H1 (cell line): ENCODE measurements around the gene SHISAL1. TPM values are rescaled to one million over a fixed set of nuclear protein-coding genes. Genes with fewer than 3 reads are reported as not detected.
A peak's percentile ranks its signal among the peaks of the same experiment; 100 is the strongest.

ENCODE experiments used
- CTCF ChIA-PET: fragments of 300-600 bp; sonication (Branson Sonifier 250); formaldehyde crosslinking; loops from one replicate; lab custom pipeline; 2021; ENCODE audit not compliant: partially characterized antibody; lab: Charles Lee
- POLR2A ChIA-PET: fragments of 300-600 bp; sonication (Branson Sonifier 250); formaldehyde crosslinking; loops from one replicate; lab custom pipeline; 2021; ENCODE audit warnings: inconsistent platforms; ENCODE audit not compliant: partially characterized antibody; lab: Charles Lee
- DNase-seq, 2 experiments: peaks; one replicate each; pipeline versions ENCODE4 v3.0.0 to v3.0.0-alpha.2; 2010 to 2022; ENCODE audit warnings: low spot score in 2 of 2, low read depth in 1 of 2, mixed read lengths in 1 of 2
- FAIRE-seq: peaks from 2 replicates; lab custom pipeline; 2011; peaks lifted over from hg19 to GRCh38; lab: Jason Lieb, UNC
- H2AFZ ChIP-seq: 2 replicates; pipeline ENCODE4 v1.8.1; 2012; ENCODE audit warnings: low read length, inconsistent platforms
- H2AK5ac ChIP-seq: 2 replicates; pipeline ENCODE4 v1.6.1; 2013; ENCODE audit warnings: low read depth, low read length
- H2BK120ac ChIP-seq: replicated peaks from 2 replicates; pipeline ENCODE3; 2013; ENCODE audit warnings: low read depth, low read length, inconsistent platforms
- H2BK12ac ChIP-seq: 2 replicates; pipeline ENCODE4 v1.6.1; 2013; ENCODE audit warnings: low read depth, low read length
- H2BK15ac ChIP-seq: 2 replicates; pipeline ENCODE4 v1.6.1; 2013; ENCODE audit warnings: low read length
- H2BK20ac ChIP-seq: 2 replicates; pipeline ENCODE4 v1.6.1; 2013; ENCODE audit warnings: low read length
- H2BK5ac ChIP-seq: 2 replicates; pipeline ENCODE4 v1.6.1; 2013; ENCODE audit warnings: low read depth, low read length
- H3K14ac ChIP-seq: 2 replicates; pipeline ENCODE4 v1.6.1; 2013; ENCODE audit warnings: inconsistent platforms; ENCODE audit not compliant: insufficient read length
- H3K18ac ChIP-seq: 2 replicates; pipeline ENCODE4 v1.6.1; 2013; ENCODE audit warnings: low read length; ENCODE audit errors: extremely low read depth
- H3K23ac ChIP-seq: 2 replicates; pipeline ENCODE4 v1.6.1; 2013; ENCODE audit warnings: inconsistent platforms; ENCODE audit not compliant: insufficient read length
- H3K23me2 ChIP-seq: 2 replicates; pipeline ENCODE4 v1.6.1; 2013; ENCODE audit warnings: low read depth, low read length
- H3K27ac ChIP-seq: 2 replicates; pipeline ENCODE4 v1.6.1; 2011; ENCODE audit warnings: low read depth, low read length, inconsistent platforms
- H3K27me3 ChIP-seq, 4 experiments: replicated peaks in 1 of 4; 1 replicate in 1 of 4; 2 replicates in 3 of 4; pipeline versions ENCODE4 v1.6.1 to v1.8.1; 2011 to 2013; ENCODE audit warnings: low read length in 3 of 4, mild to moderate bottlenecking in 3 of 4, inconsistent platforms in 2 of 4, mixed read lengths in 2 of 4, moderate library complexity in 1 of 4; ENCODE audit not compliant: control insufficient read depth in 3 of 4, insufficient read depth in 3 of 4; ENCODE audit errors: extremely low read depth in 1 of 4
- H3K36me3 ChIP-seq, 4 experiments: 2 replicates each; pipeline versions ENCODE4 v1.6.1 to v1.8.1; 2011 to 2013; ENCODE audit warnings: mild to moderate bottlenecking in 4 of 4, low read length in 3 of 4, moderate library complexity in 2 of 4, control low read depth in 1 of 4, inconsistent platforms in 1 of 4; ENCODE audit not compliant: insufficient read depth in 4 of 4, control insufficient read depth in 2 of 4
- H3K4ac ChIP-seq: replicated peaks from 2 replicates; pipeline ENCODE3; 2013; ENCODE audit warnings: low read length, low read depth, mixed read lengths, inconsistent platforms; ENCODE audit not compliant: insufficient read length
- H3K4me1 ChIP-seq, 4 experiments: replicated peaks in 1 of 4; 1 replicate in 1 of 4; 2 replicates in 3 of 4; pipeline versions ENCODE4 v1.6.1 to v1.8.1; 2011 to 2013; ENCODE audit warnings: low read length in 3 of 4, inconsistent platforms in 2 of 4, mixed read lengths in 1 of 4; ENCODE audit not compliant: insufficient read depth in 4 of 4, control insufficient read depth in 3 of 4
- H3K4me2 ChIP-seq, 2 experiments: 2 replicates each; pipeline versions ENCODE4 v1.6.1 to v1.8.1; 2011 to 2013; ENCODE audit warnings: low read depth in 2 of 2, low read length in 2 of 2, control low read depth in 1 of 2, inconsistent platforms in 1 of 2, mild to moderate bottlenecking in 1 of 2; ENCODE audit not compliant: insufficient read depth in 1 of 2
- H3K4me3 ChIP-seq, 4 experiments: fragments of 200-600, 300-600 bp in 1 of 4; sonication (generic), shearing (Covaris generic), sonication (Bioruptor Twin) in 1 of 4; 2 replicates each; pipeline versions ENCODE4 v1.5.1 to v1.8.1; 2011 to 2016; ENCODE audit warnings: low read length in 4 of 4, low read depth in 3 of 4, control low read depth in 2 of 4, inconsistent platforms in 2 of 4, mild to moderate bottlenecking in 2 of 4, mixed read lengths in 1 of 4, moderate library complexity in 1 of 4; ENCODE audit not compliant: insufficient read depth in 2 of 4; ENCODE audit errors: extremely low read depth in 1 of 4
- H3K56ac ChIP-seq: replicated peaks from 2 replicates; pipeline ENCODE3; 2013; ENCODE audit warnings: low read depth, mild to moderate bottlenecking, mixed read lengths, low read length, inconsistent platforms; ENCODE audit not compliant: insufficient read length
- H3K79me1 ChIP-seq: 2 replicates; pipeline ENCODE4 v1.6.1; 2013; ENCODE audit warnings: low read depth, low read length, control low read depth
- H3K79me2 ChIP-seq, 2 experiments: 2 replicates each; pipeline versions ENCODE4 v1.6.1 to v1.8.1; 2012 to 2013; ENCODE audit warnings: low read length in 2 of 2, mild to moderate bottlenecking in 2 of 2, inconsistent platforms in 1 of 2; ENCODE audit not compliant: insufficient read depth in 2 of 2, control insufficient read depth in 1 of 2
- H3K9ac ChIP-seq, 4 experiments: replicated peaks in 1 of 4; 1 replicate in 1 of 4; 2 replicates in 3 of 4; pipeline versions ENCODE4 v1.6.1 to v1.8.1; 2011 to 2013; ENCODE audit warnings: low read depth in 3 of 4, low read length in 3 of 4, control low read depth in 2 of 4, mild to moderate bottlenecking in 2 of 4, moderate library complexity in 2 of 4, inconsistent platforms in 1 of 4; ENCODE audit errors: extremely low read depth in 1 of 4
- H3K9me3 ChIP-seq, 2 experiments: 2 replicates each; pipeline versions ENCODE4 v1.6.1 to v1.8.1; 2012 to 2013; ENCODE audit warnings: mild to moderate bottlenecking in 2 of 2, moderate library complexity in 2 of 2, control low read depth in 1 of 2, inconsistent platforms in 1 of 2, low read depth in 1 of 2, low read length in 1 of 2, mixed read lengths in 1 of 2; ENCODE audit not compliant: insufficient read depth in 2 of 2
- H4K20me1 ChIP-seq, 2 experiments: replicated peaks in 1 of 2; 2 replicates each; pipeline versions ENCODE3 to v1.8.1; 2011 to 2013; ENCODE audit warnings: inconsistent platforms in 2 of 2, low read length in 2 of 2, mild to moderate bottlenecking in 1 of 2; ENCODE audit not compliant: insufficient read depth in 2 of 2, control insufficient read depth in 1 of 2
- H4K5ac ChIP-seq: 2 replicates; pipeline ENCODE4 v1.6.1; 2013; ENCODE audit warnings: low read length, low read depth, mixed read lengths, inconsistent platforms; ENCODE audit not compliant: insufficient read length
- H4K8ac ChIP-seq: 2 replicates; pipeline ENCODE4 v1.8.0; 2013; ENCODE audit warnings: mild to moderate bottlenecking, moderate library complexity, low read length, inconsistent platforms; ENCODE audit not compliant: insufficient read depth; ENCODE audit errors: extremely low read depth
- H4K91ac ChIP-seq: replicated peaks from 2 replicates; pipeline ENCODE3; 2013; ENCODE audit warnings: low read length, mixed read lengths, inconsistent platforms; ENCODE audit not compliant: insufficient read length
- CHD1 ChIP-seq: IDR thresholded peaks from 2 replicates; pipeline ENCODE4 v1.6.1; 2012; ENCODE audit warnings: low read depth, low read length, improper control_type of control experiment
- WGBS, 2 experiments: shearing (Covaris generic) in 1 of 2; methylation state at CpG; one replicate each; pipeline versions ENCODE4 v1.1.6 to v1.1.7; 2013 to 2015; ENCODE audit warnings: low lambda C conversion rate in 2 of 2, mixed read lengths in 2 of 2, inconsistent platforms in 1 of 2, low coverage in 1 of 2, missing lambda C conversion rate in 1 of 2; ENCODE audit not compliant: insufficient replicate concordance in 2 of 2, insufficient coverage in 1 of 2, insufficient read length in 1 of 2; ENCODE audit errors: extremely low coverage in 1 of 2, missing lambda C conversion rate in 1 of 2; 5-methylcytosine and 5-hydroxymethylcytosine counted together
- polyA plus RNA-seq, 7 experiments: library from polyadenylated mRNA; depleted of rRNA in 3 of 7; stranded (reverse) in 5 of 7; unstranded in 2 of 7; fragments of >200 nt in 5 of 7; fragments of 200-250 nt in 2 of 7; gene quantifications; 1 replicate in 5 of 7; 2 replicates in 1 of 7; 4 replicates in 1 of 7; pipeline versions ENCODE4 v1.2.1 to v1.2.3, GENCODE V29; 2011 to 2013; ENCODE audit warnings: missing spikeins in 2 of 7, mixed read lengths in 2 of 7
- total RNA-seq: library from RNA; stranded (reverse); fragmentation: NEBNext Ultra II Directional; extraction: Animal tissue kit (Norgen Biotek cat#: 25700); gene quantifications from 2 replicates; pipeline ENCODE4 v1.2.1, GENCODE V29; 2021

The SHISAL1 gene
- total and polyA plus RNA-seq, 2 of the 8 experiments (the other 6 are each of a cell fraction or from before 2014, with no cell fraction given) = 3.7 to 5.8 TPM

DNA sequence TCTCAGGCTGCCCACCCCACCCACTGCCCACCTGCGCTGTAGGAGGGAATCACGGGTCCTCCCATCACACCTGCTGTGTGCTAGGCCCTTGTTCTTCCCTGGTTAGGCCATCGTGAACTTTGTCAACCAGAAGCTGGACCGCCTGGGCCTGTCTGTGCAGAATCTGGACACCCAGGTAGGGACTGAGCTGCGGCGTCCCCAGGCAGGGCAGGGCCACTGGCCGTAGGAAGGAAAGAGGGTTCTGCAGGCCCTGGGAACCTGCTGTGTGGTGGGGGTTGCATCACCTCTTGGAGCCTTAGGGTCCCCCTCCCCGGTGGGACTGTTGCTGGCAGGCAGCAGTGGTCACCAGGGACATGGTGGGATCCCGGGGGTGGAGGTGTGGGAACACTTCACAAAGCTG, 116.5 kb downstream of the SHISAL1 start:
- no peak overlapping the region for H3K14ac ChIP-seq
- CTCF ChIA-PET = interaction anchor here (0.5 to 1.4 kb wide), 5 partner anchors 23 to 1084 kb away, joined by 3 read pairs; no protein-coding TSS in a partner anchor
- H2AFZ ChIP-seq = no peak overlapping the region
- H2BK20ac ChIP-seq = 0 out of 2 replicates have a peak overlapping the region, but pooled peaks have one; percentile 72
- no peak overlapping the region for H3K9ac ChIP-seq
- H3K9me3 ChIP-seq = no peaks in the 10 kb centered on the region
- H4K91ac ChIP-seq = no peak overlapping the region
- peaks cover 13% of the 10 kb centered on the region; the same call in 1 of the 2 replicates for H3K23me2 ChIP-seq
- peak overlapping the region; percentile 53; the same call in 1 of the 2 replicates for H2AK5ac ChIP-seq
- peaks cover 0 to 5% of the 10 kb centered on the region in 2 experiments for H4K20me1 ChIP-seq
- no peak overlapping the region; the same call in 1 of the 2 replicates for H3K18ac ChIP-seq
- H3K4ac ChIP-seq = no peak overlapping the region
- no peak overlapping the region for H3K4me3 ChIP-seq
- H3K4me1 ChIP-seq = peaks cover 0 to 7% (median 0%) of the 10 kb centered on the region in 4 experiments; a peak in 4 of 7 replicates
- no peak overlapping the region for H3K4me2 ChIP-seq
- no peaks in the 10 kb centered on the region for H3K27me3 ChIP-seq
- H2BK15ac ChIP-seq = peak overlapping the region; percentile 95; the same call in 1 of the 2 replicates
- FAIRE-seq (no peak), DNase-seq (no peak)
- H3K36me3 ChIP-seq = no peaks in the 10 kb centered on the region
- H3K23ac ChIP-seq = no peak overlapping the region
- no peak for TF ChIP-seq CHD1
- no peak overlapping the region for H3K56ac ChIP-seq
- POLR2A ChIA-PET = interaction anchor here (0.6 to 1.3 kb wide), 3 partner anchors 11 to 348 kb away, joined by 3 to 8 read pairs (median 3); no protein-coding TSS in a partner anchor
- no peak overlapping the region for H2BK12ac ChIP-seq
- H3K27ac ChIP-seq = no peak overlapping the region
- H2BK120ac ChIP-seq = no peak overlapping the region
- H2BK5ac ChIP-seq = 0 out of 2 replicates have a peak overlapping the region, but pooled peaks have one; percentile 35
- WGBS, 2 experiments = 92% methylated on average over 9 of the region's 9 CpGs; no CpG with 5 or more reads in 1 of the 2 experiments
- no peaks in the 10 kb centered on the region for H3K79me2 ChIP-seq
- H3K79me1 ChIP-seq = no peaks in the 10 kb centered on the region
- H4K5ac ChIP-seq = no peak overlapping the region
- H4K8ac ChIP-seq = no peak overlapping the region
